Small intestine (tissue), 7 donors: ENCODE measurements around the gene TNIK. TPM values are rescaled to one million over a fixed set of nuclear protein-coding genes. Genes with fewer than 3 reads are reported as not detected.

Experiments used
- DNase-seq, 2 donors: peaks; one replicate each; pipeline versions ENCODE4 v3.0.0 to v3.0.0-alpha.2; 2013
- FAIRE-seq: peaks from 2 replicates; lab custom pipeline; 2012; peaks lifted over from hg19 to GRCh38; lab: Jason Lieb, UNC
- H3K27ac ChIP-seq, 3 donors: one replicate each; pipeline ENCODE4 v1.5.1; 2013; ENCODE audit warnings: low read length in 2 of 3, mild to moderate bottlenecking in 2 of 3, control low read depth in 1 of 3, inconsistent platforms in 1 of 3, low read depth in 1 of 3, moderate library complexity in 1 of 3
- H3K27me3 ChIP-seq, 3 donors: one replicate each; pipeline ENCODE4 v1.6.1; 2013; ENCODE audit warnings: low read length in 3 of 3, inconsistent platforms in 1 of 3; ENCODE audit not compliant: control insufficient read depth in 3 of 3, insufficient read depth in 3 of 3
- H3K36me3 ChIP-seq, 3 donors: one replicate each; pipeline ENCODE4 v1.6.1; 2013; ENCODE audit warnings: low read length in 3 of 3, inconsistent platforms in 1 of 3, low read depth in 1 of 3, mild to moderate bottlenecking in 1 of 3, moderate library complexity in 1 of 3; ENCODE audit not compliant: control insufficient read depth in 3 of 3, insufficient read depth in 2 of 3
- H3K4me1 ChIP-seq, 3 donors: one replicate each; pipeline ENCODE4 v1.6.1; 2013; ENCODE audit warnings: low read length in 2 of 3, inconsistent platforms in 1 of 3, low read depth in 1 of 3, mild to moderate bottlenecking in 1 of 3, moderate library complexity in 1 of 3; ENCODE audit not compliant: control insufficient read depth in 3 of 3, insufficient read depth in 2 of 3
- H3K4me3 ChIP-seq, 3 donors: one replicate each; pipeline ENCODE4 v1.5.1; 2013; ENCODE audit warnings: low read length in 3 of 3, control low read depth in 1 of 3, inconsistent platforms in 1 of 3, low read depth in 1 of 3, mild to moderate bottlenecking in 1 of 3, moderate library complexity in 1 of 3
- H3K9me3 ChIP-seq, 2 donors: one replicate each; pipeline ENCODE4 v1.6.1; 2013; ENCODE audit warnings: low read depth in 1 of 2, low read length in 1 of 2; ENCODE audit not compliant: control insufficient read depth in 2 of 2, insufficient read depth in 1 of 2
- WGBS, 3 donors: extraction: QIAGEN DNeasy Blood & Tissue Kit; methylation state at CpG; one replicate each; pipeline ENCODE4 v1.1.7; 2013; 5-methylcytosine and 5-hydroxymethylcytosine counted together
- polyA plus RNA-seq, 4 donors: library from polyadenylated mRNA; stranded (reverse) in 3 of 4; unstranded in 1 of 4; fragments of 200-250 nt in 3 of 4; fragments of 120-200 nt in 1 of 4; gene quantifications; one replicate each; pipeline versions ENCODE4 v1.2.1 to v1.2.3, GENCODE V29; 2013
- donor health status: healthy with polysubstance abuse.
- donor health status: control.
- donor health status: control.
- donor health status: Bipolar disorder and iron deficiency.
- donor health status: healthy.

Gene TNIK
- polyA plus RNA-seq, 4 donors, result 14.9 to 38.7 (median 27.5) TPM

GRCh38 chr3:171236265-171237008 lies 223.8 kb downstream of the TNIK start:
- FAIRE-seq (no peak), DNase-seq (no peak)
- no peaks in the 10 kb centered on the region for H3K4me1 ChIP-seq
- H3K9me3 ChIP-seq, result no peaks in the 10 kb centered on the region
- no peak overlapping the region for H3K4me3 ChIP-seq
- no peaks in the 10 kb centered on the region for H3K36me3 ChIP-seq
- WGBS, 3 donors, result 83 to 86% (median 86%) methylated on average over 8 of the region's 8 CpGs
- no peak overlapping the region for H3K27ac ChIP-seq
- no peaks in the 10 kb centered on the region for H3K27me3 ChIP-seq

- DNase-seq (no peak), FAIRE-seq (no peak)
- H3K4me3 ChIP-seq, result no peak overlapping the region
- 92 to 96% (median 93%) methylated on average over 8 of the region's 8 CpGs for WGBS, 3 donors
- no peak overlapping the region for H3K27ac ChIP-seq
- no peaks in the 10 kb centered on the region for H3K9me3 ChIP-seq
- no peaks in the 10 kb centered on the region for H3K36me3 ChIP-seq
- no peaks in the 10 kb centered on the region for H3K4me1 ChIP-seq
- H3K27me3 ChIP-seq, result no peaks in the 10 kb centered on the region
Measured at GRCh38 chr3:171234298-171235010, 225.8 kb downstream of the TNIK start.

- H3K9me3 ChIP-seq, result no peaks in the 10 kb centered on the region
- H3K27me3 ChIP-seq, result no peaks in the 10 kb centered on the region
- FAIRE-seq (no peak), DNase-seq (no peak)
- WGBS, 3 donors, result 87 to 94% (median 88%) methylated on average over 4 of the region's 4 CpGs
- peaks cover 0 to 2% (median 0%) of the 10 kb centered on the region in 3 donors for H3K36me3 ChIP-seq
- no peak overlapping the region for H3K4me3 ChIP-seq
- H3K4me1 ChIP-seq, result no peaks in the 10 kb centered on the region
- H3K27ac ChIP-seq, result no peak overlapping the region
Measured at GRCh38 chr3:171231361-171231760, 228.8 kb downstream of the TNIK start.

- no peak overlapping the region for H3K4me3 ChIP-seq
- H3K4me1 ChIP-seq, result no peaks in the 10 kb centered on the region
- H3K36me3 ChIP-seq, result peaks cover 0 to 2% (median 0%) of the 10 kb centered on the region in 3 donors
- no peak for FAIRE-seq
- no peak for DNase-seq
- WGBS, 3 donors, result 75 to 84% (median 79%) methylated on average over 4 of the region's 4 CpGs
- no peaks in the 10 kb centered on the region for H3K27me3 ChIP-seq
- H3K9me3 ChIP-seq, result peaks cover 0 to 4% of the 10 kb centered on the region in 2 donors
- H3K27ac ChIP-seq, result no peak overlapping the region
Measured at GRCh38 chr3:171230865-171231264, 229.3 kb downstream of the TNIK start.

GRCh38 chr3:171229173-171229572 lies 231.0 kb downstream of the TNIK start:
- no peaks in the 10 kb centered on the region for H3K27me3 ChIP-seq

GRCh38 chr3:171228240-171228639 lies 232.0 kb downstream of the TNIK start:
- WGBS, 3 donors, result 57 to 81% (median 76%) methylated on average over 4 of the region's 4 CpGs

More at GRCh38 chr3:171229173-171229572, 231.0 kb downstream of the TNIK start:
- no peaks in the 10 kb centered on the region for H3K4me1 ChIP-seq
- H3K36me3 ChIP-seq, result peaks cover 0 to 2% (median 0%) of the 10 kb centered on the region in 3 donors
- 83 to 97% (median 93%) methylated on average over 2 of the region's 2 CpGs for WGBS, 3 donors
- H3K4me3 ChIP-seq, result no peak overlapping the region
- no peak for DNase-seq
- no peak for FAIRE-seq
- H3K27ac ChIP-seq, result no peak overlapping the region
- peaks cover 0 to 4% of the 10 kb centered on the region in 2 donors for H3K9me3 ChIP-seq

GRCh38 chr3:171227828-171228227 lies 232.4 kb downstream of the TNIK start:
- 77 to 92% (median 91%) methylated on average over 3 of the region's 3 CpGs for WGBS, 3 donors
- H3K4me3 ChIP-seq, result no peak overlapping the region
- no peaks in the 10 kb centered on the region for H3K27me3 ChIP-seq
- H3K4me1 ChIP-seq, result no peaks in the 10 kb centered on the region
- peaks cover 0 to 3% (median 2%) of the 10 kb centered on the region in 3 donors for H3K36me3 ChIP-seq
- no peak for DNase-seq
- no peak overlapping the region for H3K27ac ChIP-seq
- FAIRE-seq, result no peak
- peaks cover 0 to 4% of the 10 kb centered on the region in 2 donors for H3K9me3 ChIP-seq

More at GRCh38 chr3:171228240-171228639, 232.0 kb downstream of the TNIK start:
- no peak overlapping the region for H3K27ac ChIP-seq
- H3K9me3 ChIP-seq, result peaks cover 0 to 4% of the 10 kb centered on the region in 2 donors
- no peak for DNase-seq
- no peaks in the 10 kb centered on the region for H3K27me3 ChIP-seq
- no peak overlapping the region for H3K4me3 ChIP-seq
- no peaks in the 10 kb centered on the region for H3K4me1 ChIP-seq
- peaks cover 0 to 3% (median 2%) of the 10 kb centered on the region in 3 donors for H3K36me3 ChIP-seq
- no peak for FAIRE-seq

- H3K27me3 ChIP-seq, result no peaks in the 10 kb centered on the region
- FAIRE-seq (no peak), DNase-seq (no peak)
- peaks cover 0 to 4% of the 10 kb centered on the region in 2 donors for H3K9me3 ChIP-seq
- H3K36me3 ChIP-seq, result peaks cover 0 to 3% (median 2%) of the 10 kb centered on the region in 3 donors
- no peak overlapping the region for H3K4me3 ChIP-seq
- no peaks in the 10 kb centered on the region for H3K4me1 ChIP-seq
- no peak overlapping the region for H3K27ac ChIP-seq
Measured at GRCh38 chr3:171227359-171227758, 232.8 kb downstream of the TNIK start.
